Stimulated activated naive CD4-positive, alpha-beta T cell treated with Interleukin-2 at 50 U/mL for 16 hours (primary cell): ENCODE data around the gene PRKCE.

Source experiments
- DNase-seq: peaks from one replicate; lab custom pipeline; 2025; lab: John Stamatoyannopoulos, UW

The PRKCE gene

DNA sequence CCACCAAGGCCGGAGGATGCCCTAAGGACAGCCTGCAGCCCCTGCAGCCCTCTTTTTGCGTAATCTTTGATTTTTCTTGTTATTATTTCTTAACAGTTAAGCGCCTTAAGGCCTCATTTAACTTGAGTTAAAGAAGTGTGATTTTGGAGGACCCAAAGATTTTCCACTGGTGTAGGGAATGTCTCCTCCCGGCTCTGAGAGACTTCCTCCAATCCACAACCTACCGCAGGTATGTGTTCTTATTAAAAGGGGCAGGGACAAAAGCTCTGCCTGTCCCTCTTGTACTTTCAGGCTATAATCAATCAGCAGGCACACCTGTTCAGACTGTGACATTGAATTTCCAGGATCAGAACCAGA, 285.1 kb downstream of the PRKCE start:
- DNase-seq = no peak

DNA sequence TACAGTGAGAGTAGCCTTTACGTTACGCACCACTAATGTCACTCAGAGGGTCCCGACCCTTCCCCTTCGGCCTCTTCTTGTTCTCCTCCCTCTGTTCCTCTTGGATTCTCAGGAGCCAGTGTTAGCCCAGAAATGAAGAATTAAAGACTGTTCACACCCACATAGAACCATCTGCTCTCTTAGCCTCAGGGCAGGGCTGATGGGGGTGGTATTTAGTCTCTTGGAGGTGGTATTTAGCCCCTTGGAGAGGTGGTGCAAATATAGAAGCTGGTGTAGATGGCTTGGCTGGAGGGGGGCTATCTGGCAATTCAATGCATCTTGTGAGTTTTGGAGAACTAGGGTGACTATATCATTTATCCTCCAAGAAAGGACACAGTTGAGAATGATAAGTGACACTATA, 286.5 kb downstream of the PRKCE start:
- no peak for DNase-seq

DNA sequence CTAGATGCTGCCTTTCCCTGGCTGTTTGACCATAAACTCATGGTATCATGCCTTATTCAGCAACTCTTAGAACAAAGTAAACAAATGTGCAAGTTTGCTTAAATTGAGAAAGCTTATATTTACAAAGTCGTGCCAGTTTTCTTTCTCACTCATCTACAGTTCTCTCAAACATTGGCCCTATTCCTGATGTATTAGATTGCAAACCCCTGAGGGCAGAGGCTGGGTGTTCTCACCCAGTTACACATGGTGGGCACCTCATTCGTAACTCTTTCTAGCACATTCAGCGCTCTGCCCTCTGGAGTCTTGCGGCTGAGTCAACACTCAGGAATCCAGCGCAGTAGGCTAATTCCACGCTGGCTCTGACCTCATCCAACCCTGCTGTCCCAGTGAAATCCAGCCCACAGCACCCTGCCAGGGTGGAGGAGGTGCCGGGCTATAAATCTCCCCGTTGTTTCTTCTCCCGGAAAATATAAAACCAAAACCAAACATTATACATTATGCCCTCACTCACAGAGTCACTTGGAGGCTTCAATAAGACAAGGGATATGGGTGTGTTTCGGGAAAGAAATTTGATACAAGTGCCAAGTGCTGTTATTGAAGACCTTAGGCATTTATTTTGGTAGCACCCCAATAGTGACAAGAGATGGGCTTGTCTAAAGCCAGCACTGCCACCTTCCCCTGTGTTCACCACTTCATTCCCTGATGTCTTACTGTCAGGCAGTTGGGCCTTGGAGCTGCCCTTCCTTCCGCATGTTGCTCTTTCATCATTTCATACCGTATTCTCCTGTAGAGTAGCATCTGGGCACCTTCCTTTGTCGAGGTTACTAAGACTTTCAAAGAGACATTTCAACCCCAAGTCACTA, 287.4 kb downstream of the PRKCE start:
- no peak for DNase-seq

DNA sequence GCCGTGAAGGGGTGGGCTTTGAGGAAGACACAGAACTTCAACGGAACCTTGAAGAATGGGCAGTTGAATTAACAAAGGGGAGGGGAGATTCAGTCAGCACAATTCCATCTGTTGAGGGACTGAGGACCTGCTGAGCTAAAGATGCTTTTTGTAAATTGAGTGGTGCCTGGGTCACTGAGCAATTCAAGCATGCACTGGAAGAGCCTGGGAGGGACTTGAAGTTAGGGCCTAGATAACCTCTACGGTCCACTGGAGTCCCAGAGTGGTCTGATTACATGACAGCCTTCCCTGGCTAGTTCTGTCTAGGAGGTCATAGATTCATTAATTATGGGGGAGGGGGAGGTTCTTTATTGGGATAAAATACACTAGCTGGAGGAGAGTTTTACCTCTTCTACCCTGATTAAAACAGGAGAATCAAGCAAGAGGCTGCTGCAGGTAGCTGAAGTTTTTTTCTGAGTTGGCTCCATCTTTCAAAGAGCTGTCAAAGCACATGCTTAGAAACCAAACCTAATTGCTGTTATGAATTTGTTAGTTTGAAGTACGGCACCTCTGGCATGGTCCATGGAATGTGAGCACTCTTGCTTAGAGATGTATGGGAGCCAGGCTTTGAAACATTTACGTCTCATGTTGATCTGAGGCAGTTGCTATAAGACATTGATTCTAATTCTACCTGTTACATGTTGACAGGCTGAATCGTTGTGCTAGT, 290.2 kb downstream of the PRKCE start:
- no peak for DNase-seq

DNA sequence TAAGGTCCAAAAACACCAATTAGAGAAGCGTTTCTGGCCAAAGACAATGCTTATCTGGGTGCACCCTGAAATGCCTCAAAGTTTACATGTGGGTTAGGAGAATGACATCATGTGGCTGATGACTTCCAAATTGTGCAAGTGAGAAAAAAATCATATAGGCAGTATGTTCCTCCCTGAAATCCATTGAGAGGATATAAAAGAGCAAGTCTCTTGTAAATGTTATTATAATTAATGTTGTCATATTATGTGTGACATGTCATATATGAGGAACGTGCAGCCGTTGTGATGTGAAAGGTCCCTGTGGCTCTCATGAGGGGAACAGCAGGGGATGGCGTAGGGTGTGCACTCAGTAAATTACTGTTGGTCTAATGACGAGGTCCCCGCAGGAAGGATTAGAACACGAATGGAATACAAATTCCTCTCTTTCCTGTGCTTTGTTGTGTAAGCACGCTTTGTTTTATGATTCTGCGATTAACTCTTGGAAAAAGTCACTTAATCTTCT, 290.8 kb downstream of the PRKCE start:
- no peak for DNase-seq

DNA sequence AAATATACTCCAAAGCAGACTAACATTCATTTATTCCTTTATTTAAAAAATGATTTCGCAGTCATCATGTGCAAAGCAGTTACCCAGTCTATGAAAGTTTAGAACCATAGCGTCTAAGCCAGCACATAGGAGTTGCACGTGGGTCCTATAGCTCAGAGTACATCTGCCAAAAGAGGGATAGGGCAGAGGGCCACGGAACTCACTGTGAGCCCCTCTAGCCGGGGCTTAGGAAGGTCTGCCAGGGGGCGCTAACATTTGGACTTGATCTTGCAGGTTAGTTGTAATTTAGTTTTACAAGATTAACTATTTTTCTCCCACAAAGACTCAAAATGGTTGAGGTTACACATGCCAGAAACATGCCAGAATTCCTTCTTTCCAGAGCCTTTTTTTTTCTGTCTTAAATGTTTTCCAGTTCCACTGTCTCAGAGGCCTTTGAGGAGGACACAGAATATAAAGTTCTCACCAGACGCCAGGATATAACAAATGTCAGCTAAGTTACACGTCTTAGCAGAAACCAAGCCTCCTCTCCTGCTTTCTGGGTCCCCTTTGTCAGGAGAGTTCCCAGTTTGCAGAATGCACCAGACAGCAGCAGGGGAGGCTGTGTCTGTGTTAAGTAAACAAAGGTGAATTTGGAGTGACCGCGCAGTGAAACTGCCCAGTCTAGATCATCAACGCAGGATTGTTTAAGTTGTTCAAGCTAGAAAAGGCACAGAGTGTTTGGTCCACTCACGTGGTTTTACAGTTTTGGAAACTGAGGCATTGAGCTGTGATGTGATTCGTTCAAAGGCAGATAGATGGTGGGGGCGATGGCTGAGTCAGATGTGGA, 292.0 kb downstream of the PRKCE start:
- no peak for DNase-seq

DNA sequence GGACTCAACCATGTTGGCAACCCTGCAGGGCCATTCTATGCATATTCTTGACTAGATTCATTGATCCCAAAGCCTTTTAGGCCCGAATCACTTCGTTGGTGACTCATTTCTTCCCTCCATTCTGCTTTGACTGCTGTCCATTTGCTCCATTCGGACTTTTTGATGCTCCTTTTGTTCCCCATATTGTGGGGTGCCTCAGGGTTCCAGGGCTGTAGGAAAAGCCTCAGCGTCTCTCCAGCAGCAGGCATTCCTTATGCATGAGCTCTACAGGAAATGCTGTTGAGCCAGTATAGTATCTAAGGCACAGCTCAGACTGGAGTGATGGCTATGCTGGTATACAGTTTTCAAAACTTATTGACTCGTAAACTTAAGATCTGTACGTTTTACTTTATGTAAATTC, 292.6 kb downstream of the PRKCE start:
- no peak for DNase-seq

DNA sequence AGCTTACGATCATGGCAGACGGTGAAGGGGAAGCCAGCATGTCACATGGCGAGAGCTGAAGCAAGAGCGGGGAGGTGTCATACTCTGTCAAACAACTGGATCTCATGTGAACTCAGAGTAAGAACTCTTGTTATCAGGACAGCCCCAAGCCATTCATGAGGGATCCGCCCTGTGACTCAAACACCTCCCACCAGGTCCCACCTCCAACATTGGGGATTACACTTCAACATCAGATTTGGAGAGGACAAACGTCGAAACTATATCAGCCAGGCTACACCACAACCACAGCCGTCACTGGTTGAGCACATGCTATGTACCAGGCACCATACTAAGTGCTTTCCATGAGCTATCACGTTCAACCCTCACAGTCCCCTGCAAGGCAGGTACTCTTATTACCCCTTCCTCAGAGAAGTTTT, 293.8 kb downstream of the PRKCE start:
- no peak for DNase-seq

DNA sequence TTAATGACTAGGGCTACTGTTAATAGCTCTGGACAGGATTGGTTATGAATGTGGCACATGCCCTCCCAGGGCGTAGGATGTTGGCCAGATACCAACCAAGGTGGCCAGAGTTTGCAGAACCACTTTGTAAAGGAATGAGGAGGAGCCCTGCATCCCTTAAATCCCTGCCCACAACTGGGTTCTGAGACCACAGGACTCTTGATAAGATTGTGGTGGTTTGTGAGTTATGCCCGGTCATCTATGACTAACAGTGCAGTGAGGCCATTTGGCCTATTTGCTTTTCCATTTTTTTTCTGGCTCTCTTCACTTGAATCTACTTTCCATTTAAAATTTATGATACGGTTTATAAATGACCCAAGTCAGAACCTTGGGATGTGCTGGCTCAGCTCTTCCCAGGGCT, 294.5 kb downstream of the PRKCE start:
- DNase-seq = no peak

DNA sequence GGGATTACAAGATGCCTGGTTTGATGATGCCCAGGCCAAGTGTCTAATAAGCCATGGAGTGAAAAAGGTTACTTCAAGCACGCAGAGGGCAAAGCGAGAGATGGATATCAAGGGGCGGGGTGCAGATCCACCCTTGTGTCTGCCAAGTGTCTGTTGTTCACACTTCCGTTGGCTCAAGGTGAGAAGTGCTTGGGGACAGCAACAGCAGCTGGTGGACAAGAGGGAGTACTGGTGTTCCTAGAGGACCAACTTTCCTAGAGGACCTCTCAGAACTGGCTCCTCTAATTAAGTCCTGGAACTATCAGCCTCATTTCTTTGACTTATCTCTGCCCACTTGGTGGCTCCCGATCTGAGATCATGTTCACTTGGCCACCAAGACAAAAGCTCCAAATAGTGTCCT, 299.1 kb downstream of the PRKCE start:
- DNase-seq = no peak

DNA sequence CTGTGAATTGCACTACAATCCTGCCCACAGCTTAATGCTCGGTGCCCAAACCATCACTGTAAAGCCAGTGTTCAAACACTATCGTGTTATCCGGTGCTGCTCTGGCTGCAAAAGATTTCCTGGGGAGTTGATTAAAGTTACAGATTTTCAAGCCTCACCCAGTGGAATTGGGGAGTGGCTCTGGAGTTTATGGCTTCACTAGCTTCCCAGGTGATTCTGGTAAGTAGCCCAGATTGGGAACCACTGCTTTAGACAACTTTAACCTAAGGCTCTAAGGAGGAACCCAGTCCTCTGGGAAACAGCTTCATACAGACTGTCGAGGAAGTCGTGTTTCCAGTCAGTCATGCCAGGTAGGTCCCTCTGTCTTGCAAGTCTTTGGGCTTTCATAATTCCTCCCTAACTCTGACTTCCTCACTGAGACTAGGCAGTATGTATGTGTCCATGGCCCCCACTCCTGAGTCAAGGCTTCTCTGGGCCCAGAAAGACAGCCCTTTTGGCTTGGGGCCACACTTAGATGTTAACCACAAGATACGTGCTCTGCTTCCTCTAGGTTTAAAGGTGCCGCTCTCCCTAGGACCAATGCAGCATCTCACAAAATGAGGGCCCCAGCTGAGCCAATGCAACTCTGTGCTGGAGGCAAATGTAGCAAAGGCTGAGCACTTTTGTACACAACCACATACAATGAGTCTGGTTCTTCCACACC, 299.7 kb downstream of the PRKCE start:
- no peak for DNase-seq

DNA sequence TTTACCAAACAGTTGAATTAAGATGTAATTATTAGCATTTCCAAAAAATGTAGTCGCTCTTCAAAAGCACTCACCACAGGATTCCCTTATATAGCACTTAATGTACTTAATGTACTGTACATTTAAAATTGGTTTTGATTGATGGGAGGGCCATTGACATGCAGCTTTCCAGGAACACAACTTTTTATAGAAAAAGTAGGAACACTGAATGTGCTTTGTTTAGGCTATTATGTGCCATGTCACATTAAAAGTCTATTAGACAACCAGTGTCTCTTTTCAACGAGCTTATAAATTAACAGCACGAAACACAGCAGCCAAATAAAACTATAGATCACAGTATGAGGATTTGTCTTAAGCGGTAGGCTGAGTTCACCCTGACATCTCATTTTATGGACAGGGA, 301.1 kb downstream of the PRKCE start:
- DNase-seq = no peak

DNA sequence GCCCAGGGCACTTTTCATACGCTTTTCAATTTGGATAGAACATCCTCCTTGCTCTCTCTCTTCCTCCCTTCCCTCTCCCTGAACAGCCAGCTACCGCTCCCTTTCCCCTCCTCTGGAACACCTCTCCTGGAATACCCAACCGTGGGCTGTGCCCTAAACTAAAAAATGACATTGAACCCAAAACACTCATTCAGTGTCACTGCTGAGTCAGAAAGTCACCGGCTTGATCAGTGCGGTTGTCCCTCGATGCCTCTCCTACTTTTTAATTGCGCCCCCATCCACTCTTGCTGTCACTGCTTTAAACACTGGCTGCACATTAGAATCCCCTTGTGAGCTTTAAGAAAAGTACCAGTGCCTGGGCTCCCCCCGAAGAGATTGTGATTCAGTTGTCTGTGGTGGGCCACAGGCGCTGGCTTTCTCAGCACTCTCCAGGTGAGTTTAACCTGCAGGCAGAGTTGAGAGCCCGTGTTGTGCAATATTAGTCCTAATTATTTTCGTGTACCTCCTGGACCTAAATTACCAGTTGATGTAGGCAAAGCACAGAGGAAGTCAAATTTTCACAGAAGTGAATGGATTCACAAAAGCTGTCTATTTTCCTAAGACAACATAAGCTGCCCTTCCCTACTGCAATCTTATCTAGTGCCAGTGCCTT, 302.0 kb downstream of the PRKCE start:
- DNase-seq = no peak

DNA sequence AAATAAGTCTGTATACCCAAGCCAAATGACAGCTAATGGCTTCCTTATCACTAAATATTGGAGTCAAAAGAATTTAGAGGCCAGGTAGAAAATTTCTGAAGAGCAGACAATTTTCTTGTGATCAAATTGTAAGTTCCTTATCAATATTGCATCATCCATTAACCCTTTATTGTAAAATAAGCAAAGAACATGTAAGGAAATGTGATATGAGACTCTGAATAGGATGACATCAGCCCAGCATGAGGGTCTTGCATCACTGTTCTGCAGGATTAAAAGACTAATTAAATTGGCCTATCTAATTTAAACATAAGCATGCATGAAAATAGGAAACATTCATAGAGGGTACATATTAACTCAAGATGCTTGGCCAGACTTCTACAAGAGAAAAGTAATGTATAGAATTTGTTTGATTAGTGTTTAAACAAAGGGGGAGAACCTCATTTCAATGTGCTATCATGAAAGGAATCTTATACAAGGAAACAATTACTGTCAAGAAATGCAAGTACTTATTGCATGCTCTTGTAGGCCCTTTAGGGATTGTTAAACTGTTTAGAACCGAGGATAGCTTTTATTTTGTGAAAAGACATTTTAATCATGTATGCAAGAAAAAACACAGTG, 302.9 kb downstream of the PRKCE start:
- DNase-seq = no peak

DNA sequence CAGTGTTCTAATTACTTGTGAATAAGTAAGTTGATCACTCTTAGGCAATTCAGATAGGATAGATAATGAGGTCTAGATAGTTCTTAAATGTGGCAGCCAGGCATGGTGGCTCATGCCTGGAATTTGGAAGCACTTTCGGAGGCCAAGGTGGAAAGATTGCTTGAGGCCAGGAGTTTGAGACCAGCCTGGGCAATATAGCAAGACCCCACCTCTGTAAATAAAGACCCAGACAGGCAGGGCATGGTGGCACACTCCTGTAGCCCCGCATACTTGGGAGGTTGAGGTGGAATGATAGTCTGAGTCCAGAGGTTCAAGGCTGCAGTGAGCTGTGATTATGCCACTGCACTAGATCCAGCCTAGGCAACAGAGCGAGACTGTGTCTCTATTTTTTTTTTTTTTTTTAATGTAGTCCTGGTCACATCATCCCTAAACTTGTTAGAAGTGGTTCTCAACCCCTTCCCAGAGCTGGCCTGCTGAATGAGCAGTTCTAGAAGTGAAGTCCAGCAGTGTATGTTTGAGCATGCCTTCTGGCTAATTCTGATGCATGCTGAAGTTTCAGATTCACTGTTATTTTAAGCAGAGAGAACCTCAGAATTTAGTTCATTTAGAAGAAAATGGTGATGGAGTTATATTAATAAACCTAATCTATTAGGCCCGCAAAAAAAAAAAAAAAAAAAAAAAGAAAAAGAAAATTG, 306.2 kb downstream of the PRKCE start:
- no peak for DNase-seq

DNA sequence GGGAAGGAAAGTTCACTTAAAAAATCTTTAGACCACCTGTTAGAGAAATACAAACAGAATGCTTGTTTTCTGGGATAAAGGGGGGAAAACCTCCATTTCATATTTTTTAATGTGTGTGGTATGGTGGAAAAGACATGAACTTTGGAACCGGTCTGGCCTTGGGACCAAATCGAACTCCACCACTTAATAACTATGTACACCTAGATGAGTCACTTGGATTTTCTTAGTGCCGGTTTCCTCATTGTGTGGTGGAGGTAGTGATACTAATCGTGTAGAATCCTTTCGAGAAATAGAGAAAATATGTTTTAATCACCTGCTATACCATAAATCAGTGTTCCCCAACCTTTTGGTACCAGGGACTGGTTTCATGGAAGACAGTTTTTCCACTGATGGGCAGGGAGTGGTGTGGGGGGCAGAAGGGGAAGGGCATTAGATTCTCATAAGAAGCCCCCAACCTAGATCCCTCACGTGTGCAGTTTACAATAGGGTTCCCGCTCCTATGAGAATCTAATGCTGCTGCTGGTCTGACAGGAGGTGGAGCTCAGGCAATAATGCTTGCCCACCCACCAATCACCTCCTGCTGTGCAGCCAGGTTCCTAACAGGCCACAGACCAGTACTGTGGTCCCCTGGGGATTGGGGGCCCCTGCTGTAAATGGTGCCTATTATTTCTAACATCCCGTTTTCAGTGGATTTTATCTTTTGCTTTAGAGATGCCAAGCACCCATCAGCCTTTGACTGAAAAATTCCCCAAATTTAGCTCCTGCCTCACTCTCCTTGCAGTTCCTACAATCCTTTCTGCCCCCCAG, 308.8 kb downstream of the PRKCE start:
- no peak for DNase-seq

DNA sequence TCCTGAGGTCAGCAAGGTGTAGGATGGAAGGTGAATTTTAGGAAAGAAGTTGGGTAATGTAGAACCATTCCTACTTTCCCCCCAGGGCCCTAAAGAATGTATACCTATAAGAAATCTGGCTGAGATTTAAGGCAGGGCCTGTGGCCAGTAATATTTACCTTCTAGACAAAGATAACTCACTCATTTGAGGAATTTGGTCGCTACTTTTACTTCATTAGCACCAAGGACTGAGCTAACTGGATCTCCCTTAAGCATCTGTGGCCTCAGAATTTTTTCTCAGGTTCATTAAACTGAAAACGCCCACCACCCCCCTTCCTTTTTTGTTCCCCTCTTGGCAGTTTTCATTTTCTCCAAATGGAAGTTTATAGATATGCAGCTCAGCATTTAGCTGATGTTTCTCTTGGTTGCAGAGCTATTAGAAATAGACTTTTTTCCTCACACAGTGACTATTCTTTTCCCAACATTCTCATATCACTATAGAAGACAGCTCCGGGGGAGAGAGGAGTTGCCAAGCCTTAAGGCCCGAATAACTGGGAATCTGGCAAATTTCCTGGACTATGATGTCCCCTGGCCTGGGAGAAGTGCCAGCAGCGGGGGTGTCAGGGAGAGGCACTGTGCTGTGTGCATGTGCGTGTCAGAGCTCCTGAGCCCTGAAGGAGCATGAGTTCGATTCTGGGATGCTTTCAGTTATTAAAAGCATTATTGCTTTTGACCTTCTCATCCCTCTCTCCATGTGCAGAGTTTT, 310.9 kb downstream of the PRKCE start:
- no peak for DNase-seq

DNA sequence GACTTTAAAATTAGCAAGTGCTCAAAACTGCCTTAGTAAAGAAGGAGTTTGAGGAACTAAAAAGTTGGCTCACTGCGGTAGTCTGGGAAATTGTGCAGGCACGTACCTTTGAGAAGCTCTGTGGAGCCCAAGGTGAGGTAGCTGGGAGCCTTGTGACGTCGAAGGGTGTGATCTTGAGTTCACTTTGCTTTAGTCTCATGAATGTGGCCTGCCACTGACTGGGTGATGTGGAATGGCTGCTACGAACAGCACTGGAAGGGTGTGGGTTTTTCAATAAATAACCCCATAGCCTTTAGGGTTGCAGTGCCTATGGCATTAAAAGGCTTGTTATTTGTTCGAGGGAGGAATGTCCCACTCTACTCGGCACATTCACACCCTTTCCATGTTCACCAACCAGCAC, 312.3 kb downstream of the PRKCE start:
- no peak for DNase-seq
